ENCODE measurements around the gene MDM4. TPM values are rescaled to one million over a fixed set of nuclear protein-coding genes. Genes with fewer than 3 reads are reported as not detected.
"Not testable (repeated sequence)": the region's sequence is repeated elsewhere in the genome, so short reads cannot be mapped to it uniquely, and the experiment has no call there.

Gene MDM4
- total RNA-seq, 4 donors from 2014 or later = 72.3 to 177 (median 102) TPM

- WGBS, 2 donors = 54 to 62% methylated on average over 8 to 9 of the region's 9 CpGs
- no peaks in the 10 kb centered on the region for H3K9me3 ChIP-seq
- no peaks in the 10 kb centered on the region for H3K36me3 ChIP-seq
- intact Hi-C loops (cut with DNase I) = no loop called here
- H3K27ac ChIP-seq = peak overlapping the region; percentile 50 to 68 (median 64)
- TF ChIP-seq CTCF (IDR thresholded peaks at IDR 0.05) (no peak), POLR2A (IDR thresholded peaks at IDR 0.05) (peak in 1 of 2 donors; percentile 29)
- H3K4me1 ChIP-seq = peaks cover 42 to 50% of the 10 kb centered on the region in 2 donors
- peak in 1 of 2 donors; percentile 28 for DNase-seq
- H3K4me3 ChIP-seq (replicated peaks in 1 of 3) = no peak overlapping the region
- H3K27me3 ChIP-seq = no peaks in the 10 kb centered on the region
Observed at GRCh38 chr1:204568576-204569315, 52.5 kb downstream of the MDM4 start.

DNA sequence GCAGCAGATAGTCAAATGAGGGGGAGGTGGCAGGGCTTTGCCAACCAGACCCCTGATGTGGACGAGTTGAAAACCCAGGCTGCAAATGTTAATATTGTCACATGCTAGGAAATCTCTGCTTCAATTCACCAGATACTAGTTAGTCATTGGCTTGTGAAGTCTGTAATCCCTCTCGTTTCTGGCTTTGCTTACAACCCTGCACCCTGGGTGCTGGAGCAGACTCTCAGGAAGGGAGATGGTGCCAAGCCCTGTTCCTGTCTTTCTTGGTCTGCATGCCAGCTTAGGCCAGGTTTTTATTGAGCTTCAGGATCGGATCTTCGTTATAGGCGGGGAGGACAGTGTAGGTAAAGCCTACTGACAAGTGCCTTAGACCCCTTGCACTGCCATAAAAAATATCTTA lies 53.3 kb downstream of the MDM4 start:
- TF ChIP-seq POLR2A (IDR thresholded peaks at IDR 0.05) = no peak
- no peak for TF ChIP-seq CTCF (IDR thresholded peaks at IDR 0.05)
- 58 to 82% methylated on average over 4 to 5 of the region's 5 CpGs for whole genome bisulfite sequencing, 2 donors

DNA sequence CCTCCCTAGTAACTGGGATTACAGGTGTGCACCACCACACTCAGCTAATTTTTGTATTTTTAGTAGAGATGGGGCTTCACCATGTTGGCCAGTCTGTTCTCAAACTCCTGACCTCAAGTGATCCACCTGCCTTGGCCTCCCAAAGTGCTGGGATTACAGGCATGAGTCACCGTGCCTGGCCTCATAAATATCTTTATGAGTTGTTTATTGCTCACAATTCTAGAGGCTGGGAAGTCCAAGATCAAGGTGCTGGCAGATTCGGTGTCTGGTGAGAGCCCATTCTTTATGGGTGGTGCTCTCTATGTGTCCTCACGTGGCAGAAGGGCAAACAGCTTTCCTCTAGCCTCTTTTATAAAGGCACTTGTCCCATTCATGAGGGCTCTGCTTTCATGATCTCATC lies 53.8 kb downstream of the MDM4 start:
- H3K9me3 ChIP-seq = not testable (repeated sequence)
- intact Hi-C loops (cut with DNase I) = loop anchor here (10.0 kb wide), 1 partner anchor 195 kb away; no protein-coding TSS in a partner anchor

More for the DNA sequence above, 53.3 kb downstream of the MDM4 start:
- H3K4me3 ChIP-seq (replicated peaks in 1 of 3) = no peak overlapping the region
- peaks cover 46 to 54% of the 10 kb centered on the region in 2 donors for H3K4me1 ChIP-seq
- peak overlapping the region; percentile 14 to 68 (median 64) for H3K27ac ChIP-seq
- no peaks in the 10 kb centered on the region for H3K36me3 ChIP-seq
- no peaks in the 10 kb centered on the region for H3K9me3 ChIP-seq
- no peaks in the 10 kb centered on the region for H3K27me3 ChIP-seq
- DNase-seq = peak in 1 of 2 donors; percentile 49
- intact Hi-C loops (cut with DNase I) = no loop called here

DNA sequence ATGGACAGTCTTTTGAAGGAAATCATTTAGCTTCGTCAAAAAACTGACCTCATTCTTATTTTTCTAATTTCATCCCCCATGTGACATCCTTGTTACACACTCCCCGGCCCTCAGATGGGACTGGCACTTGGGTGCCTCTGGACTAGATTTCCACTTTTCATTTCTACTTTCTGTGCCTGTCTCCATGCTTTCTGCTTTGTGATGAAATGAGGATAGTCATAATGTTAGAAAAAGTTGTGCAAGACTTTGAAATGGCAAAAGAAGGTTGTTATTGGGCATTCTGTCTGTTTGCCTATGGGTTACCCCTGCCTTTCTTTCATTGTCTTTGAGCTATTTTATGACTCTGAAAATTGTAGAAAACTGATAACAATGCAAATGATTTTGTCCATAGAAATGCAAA lies 54.9 kb downstream of the MDM4 start:
- DNase-seq = no peak
- intact Hi-C loops (cut with DNase I) = loop anchor here (10.0 kb wide), 1 partner anchor 194 kb away; no protein-coding TSS in a partner anchor
- no peaks in the 10 kb centered on the region for H3K9me3 ChIP-seq
- no peaks in the 10 kb centered on the region for H3K36me3 ChIP-seq
- 97 to 100% methylated on average over 2 of the region's 2 CpGs for WGBS, 2 donors
- TF ChIP-seq CTCF (IDR thresholded peaks at IDR 0.05) = no peak
- TF ChIP-seq POLR2A (IDR thresholded peaks at IDR 0.05) = no peak
- H3K4me1 ChIP-seq = peaks cover 31 to 44% of the 10 kb centered on the region in 2 donors
- no peaks in the 10 kb centered on the region for H3K27me3 ChIP-seq
- no peak overlapping the region for H3K27ac ChIP-seq
- H3K4me3 ChIP-seq (replicated peaks in 1 of 3) = no peak overlapping the region

More for the DNA sequence above, 53.8 kb downstream of the MDM4 start:
- Histone ChIP-seq H3K4me1 (peaks cover 42 to 54% of the 10 kb centered on the region in 2 donors), H3K27ac (peak overlapping the region in 1 of 3 donors; percentile 68)
- H3K4me3 ChIP-seq (replicated peaks in 1 of 3); H3K27me3 ChIP-seq; H3K36me3 ChIP-seq; DNase-seq: not testable (repeated sequence)
- WGBS, 2 donors = 63 to 77% methylated on average over 3 of the region's 3 CpGs

DNA sequence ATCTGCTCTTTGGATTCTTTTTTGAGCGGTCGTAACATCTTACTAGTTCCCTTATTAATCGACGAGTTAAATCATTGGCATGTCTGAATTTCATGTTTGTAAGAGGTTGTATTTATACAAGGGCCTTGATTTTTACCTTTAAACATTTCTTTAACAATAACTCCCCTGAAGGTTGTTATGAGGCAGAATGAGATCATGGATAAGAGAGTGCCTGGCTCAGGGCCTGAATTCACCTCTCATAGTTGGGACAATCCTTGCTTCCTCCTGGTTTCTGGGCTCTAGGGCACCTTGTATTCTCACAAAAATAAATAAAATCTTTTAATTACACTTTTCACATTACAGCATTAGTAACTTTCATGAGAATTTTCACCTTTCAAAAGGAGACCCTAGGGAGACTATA lies 55.4 kb downstream of the MDM4 start:
- H3K9me3 ChIP-seq = no peaks in the 10 kb centered on the region
- no peaks in the 10 kb centered on the region for H3K27me3 ChIP-seq
- 93% methylated on average over 4 of the region's 4 CpGs for WGBS, 2 donors
- TF ChIP-seq CTCF (IDR thresholded peaks at IDR 0.05) = no peak
- TF ChIP-seq POLR2A (IDR thresholded peaks at IDR 0.05) = no peak
- DNase-seq = no peak
- intact Hi-C loops (cut with DNase I) = loop anchor here (10.0 kb wide), 1 partner anchor 193 kb away; no protein-coding TSS in a partner anchor
- H3K36me3 ChIP-seq = no peaks in the 10 kb centered on the region
- peak overlapping the region in 1 of 3 donors; percentile 54 for H3K27ac ChIP-seq
- no peak overlapping the region for H3K4me3 ChIP-seq (replicated peaks in 1 of 3)
- peaks cover 26 to 39% of the 10 kb centered on the region in 2 donors for H3K4me1 ChIP-seq
